Heart left ventricle (tissue), 16 donors: ENCODE data around the gene ZFPM1. TPM values are rescaled to one million over a fixed set of nuclear protein-coding genes. Genes with fewer than 3 reads are reported as not detected.

Experiments used
- ATAC-seq, 4 donors: fragments of 200-7000 bp; cut with Tn5 transposase; one replicate each; pipeline ENCODE4 v1.9.1; 2020 to 2022; ENCODE audit warnings: moderate library complexity in 4 of 4, mild to moderate bottlenecking in 3 of 4, moderate number of reproducible peaks in 1 of 4
- DNase-seq, 5 donors: peaks; one replicate each; pipeline ENCODE4 v3.0.0-alpha.2; 2020
- H3K27ac ChIP-seq, 12 donors: fragments of 200-600 bp; sonication (generic) in 4 of 12; one replicate each; pipeline versions ENCODE4 v1.5.0 to v1.8.0; 2016 to 2022; ENCODE audit warnings: mild to moderate bottlenecking in 2 of 12
- H3K27me3 ChIP-seq, 9 donors: fragments of 200-600 bp; sonication (generic) in 2 of 9; one replicate each; pipeline versions ENCODE4 v1.5.1 to v1.8.0; 2016 to 2022; ENCODE audit warnings: mild to moderate bottlenecking in 3 of 9
- H3K36me3 ChIP-seq, 9 donors: fragments of 200-600 bp; sonication (generic) in 2 of 9; one replicate each; pipeline versions ENCODE4 v1.5.0 to v1.8.0; 2018 to 2022; ENCODE audit warnings: mild to moderate bottlenecking in 2 of 9
- H3K4me1 ChIP-seq, 12 donors: fragments of 200-600 bp; sonication (generic) in 4 of 12; one replicate each; pipeline versions ENCODE4 v1.5.0 to v1.8.0; 2016 to 2022; ENCODE audit warnings: mild to moderate bottlenecking in 3 of 12
- H3K4me3 ChIP-seq, 12 donors: fragments of 200-600 bp; sonication (generic) in 4 of 12; one replicate each; pipeline versions ENCODE4 v1.5.0 to v1.8.0; 2017 to 2022; ENCODE audit warnings: mild to moderate bottlenecking in 9 of 12, moderate library complexity in 4 of 12
- H3K9me3 ChIP-seq, 12 donors: fragments of 200-600 bp; sonication (generic) in 4 of 12; one replicate each; pipeline versions ENCODE4 v1.5.0 to v1.8.0; 2016 to 2022; ENCODE audit warnings: mild to moderate bottlenecking in 1 of 12
- POLR2A ChIP-seq, 2 donors: fragments of 450-650 bp; IDR thresholded peaks; one replicate each; pipeline ENCODE4 v1.6.1; 2017; ENCODE audit warnings: antibody characterized with exemption in 2 of 2, mild to moderate bottlenecking in 2 of 2, moderate library complexity in 2 of 2
- WGBS, 4 donors: extraction: QIAGEN DNeasy Blood & Tissue Kit in 2 of 4; methylation state at CpG; one replicate each; pipeline versions ENCODE4 v1.1.5 to v1.1.7; 2013 to 2018; 5-methylcytosine and 5-hydroxymethylcytosine counted together
- intact Hi-C, 10 donors: fragments of 100-400 bp; cut with DNase I; formaldehyde crosslinking; loops; one replicate each; pipeline versions ENCODE4 v1.11.1 to v1.14.2; 2022
- polyA plus RNA-seq, 2 donors: library from polyadenylated mRNA; stranded (reverse); fragments of 200-250 nt; gene quantifications; one replicate each; pipeline ENCODE4 v1.2.3, GENCODE V29; 2013
- total RNA-seq, 9 donors: library from RNA; depleted of rRNA in 2 of 9; stranded (reverse); fragments of >200 nt in 2 of 9; fragmentation: NEBNext Ultra II Directional in 3 of 9; extraction: Animal tissue kit (Norgen Biotek cat#: 25700) in 3 of 9; gene quantifications; one replicate each; pipeline versions ENCODE4 v1.1.0 to v1.2.4, GENCODE V29; 2016 to 2023
- TF ChIP-seq, protein P1 (sequence below), 12 donors: fragments of 200-600 bp; sonication (generic) in 4 of 12; IDR thresholded peaks; one replicate each; pipeline versions ENCODE4 v1.5.0 to v1.8.0; 2018 to 2022; ENCODE audit warnings: antibody characterized with exemption in 12 of 12, mild to moderate bottlenecking in 5 of 12
- donor health status: ischemic (EF 13 %, LVEDD 7.1; RV severe dilation, severe dysfunction).
- donor health status: healthy with polysubstance abuse.
- donor health status: DM: no; HTN: yes; CAD: no.
- donor health status: DM: no; HTN: no; CAD: no.
- donor health status: ischemic (EF 25% LVEDD 6.9; RV normal size, moderate dysfunction).
- donor health status: ischemic (EF 25% LVEDD 5.7; RV mildly dilated, moderate dysfunction).
- donor health status: healthy.
- donor health status: DM: yes; HTN: yes; CAD: no.
- donor health status: ischemic (EF 35%, LVEDD 5.7; RV mildly dilated, moderate dysfunction).
- donor health status: nonischemic (EF 11% LVEDD 7.7; RV severe dilation, severe dysfunction).
- donor health status: DM: yes; HTN: yes; CAD: no.
- donor health status: PGD.
- donor health status: ischemic (EF 29% LVEDD 5.4; RV normal size, mild dysfunction).
- donor health status: nonischemic (EF 23%, LVEDD 6.1; RV moderate dilation, normal function).

Gene ZFPM1
- total and polyA plus RNA-seq, 11 donors = 1.3 to 6.3 (median 4.1) TPM

DNA sequence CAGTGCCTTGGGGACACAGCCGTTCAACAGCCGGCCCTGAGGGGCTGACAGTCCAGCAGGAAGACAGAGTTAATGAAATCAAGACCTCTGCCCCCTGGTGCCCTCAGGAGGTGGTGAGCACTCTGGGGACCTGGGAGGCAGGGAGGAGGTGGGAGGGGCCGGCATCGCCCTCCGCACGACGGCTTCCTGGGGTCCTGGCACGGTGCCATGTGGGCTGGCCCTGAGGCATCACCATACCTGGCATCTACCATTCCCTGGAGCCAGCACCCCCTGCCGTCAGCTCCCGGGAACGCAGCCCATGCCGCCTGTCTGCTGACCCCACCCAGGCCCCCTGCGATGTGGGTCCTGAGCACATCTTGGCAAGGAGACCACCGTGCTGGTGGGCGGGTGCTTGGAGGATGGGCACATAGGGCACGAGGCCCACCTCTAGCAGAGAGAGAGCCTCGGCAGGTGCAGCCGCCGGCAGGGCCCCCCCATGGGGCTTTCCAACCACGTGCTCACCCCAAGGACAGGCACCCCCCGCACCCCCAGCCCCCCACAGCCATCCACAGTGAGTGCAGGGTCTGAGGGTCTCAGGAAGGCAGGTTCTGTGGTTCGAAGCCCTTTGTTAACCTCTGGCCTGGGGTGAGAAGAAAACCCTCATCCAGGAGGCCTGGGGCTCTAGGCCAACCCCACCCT, 52.5 kb downstream of the ZFPM1 start:
- peaks cover 0 to 7% (median 0%) of the 10 kb centered on the region in 12 donors for H3K4me1 ChIP-seq
- no peaks in the 10 kb centered on the region for H3K36me3 ChIP-seq
- peak in 3 of 4 donors; percentile 6 to 14 (median 11) for ATAC-seq
- H3K4me3 ChIP-seq = no peak overlapping the region
- H3K27ac ChIP-seq = no peak overlapping the region
- intact Hi-C loops = no loop called here
- no peaks in the 10 kb centered on the region for H3K9me3 ChIP-seq
- TF ChIP-seq POLR2A (IDR thresholded peaks at IDR 0.05) = no peak
- TF ChIP-seq, protein P1, sequence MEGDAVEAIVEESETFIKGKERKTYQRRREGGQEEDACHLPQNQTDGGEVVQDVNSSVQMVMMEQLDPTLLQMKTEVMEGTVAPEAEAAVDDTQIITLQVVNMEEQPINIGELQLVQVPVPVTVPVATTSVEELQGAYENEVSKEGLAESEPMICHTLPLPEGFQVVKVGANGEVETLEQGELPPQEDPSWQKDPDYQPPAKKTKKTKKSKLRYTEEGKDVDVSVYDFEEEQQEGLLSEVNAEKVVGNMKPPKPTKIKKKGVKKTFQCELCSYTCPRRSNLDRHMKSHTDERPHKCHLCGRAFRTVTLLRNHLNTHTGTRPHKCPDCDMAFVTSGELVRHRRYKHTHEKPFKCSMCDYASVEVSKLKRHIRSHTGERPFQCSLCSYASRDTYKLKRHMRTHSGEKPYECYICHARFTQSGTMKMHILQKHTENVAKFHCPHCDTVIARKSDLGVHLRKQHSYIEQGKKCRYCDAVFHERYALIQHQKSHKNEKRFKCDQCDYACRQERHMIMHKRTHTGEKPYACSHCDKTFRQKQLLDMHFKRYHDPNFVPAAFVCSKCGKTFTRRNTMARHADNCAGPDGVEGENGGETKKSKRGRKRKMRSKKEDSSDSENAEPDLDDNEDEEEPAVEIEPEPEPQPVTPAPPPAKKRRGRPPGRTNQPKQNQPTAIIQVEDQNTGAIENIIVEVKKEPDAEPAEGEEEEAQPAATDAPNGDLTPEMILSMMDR (IDR thresholded peaks at IDR 0.05) = peak in 10 of 12 donors; percentile 9 to 45 (median 26)
- 59 to 90% (median 63%) methylated on average over 5 to 22 of the region's 22 CpGs for WGBS, 4 donors
- H3K27me3 ChIP-seq = no peaks in the 10 kb centered on the region
- DNase-seq = peak in 2 of 5 donors; percentile 30 to 52

DNA sequence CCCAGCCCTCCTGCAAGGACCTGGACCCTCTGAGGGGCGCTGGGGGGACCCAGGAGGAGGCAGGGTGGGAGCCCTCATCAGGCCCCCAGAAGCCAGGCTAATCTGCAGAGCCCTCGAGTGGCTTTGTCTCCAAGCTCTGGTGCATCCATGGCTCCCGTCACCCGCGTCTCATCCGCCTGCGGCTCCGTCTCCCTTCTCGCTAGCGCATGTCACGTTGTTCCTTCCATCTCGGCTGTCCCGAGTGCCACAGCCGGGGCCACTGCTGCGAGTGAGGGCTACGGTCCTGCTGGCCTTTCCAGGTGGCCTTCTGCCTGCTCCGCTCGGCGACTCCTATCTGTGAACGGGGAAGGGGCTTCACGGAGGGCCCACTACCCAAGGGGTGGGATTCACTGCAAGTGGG, 53.6 kb downstream of the ZFPM1 start:
- H3K27me3 ChIP-seq = no peaks in the 10 kb centered on the region

DNA sequence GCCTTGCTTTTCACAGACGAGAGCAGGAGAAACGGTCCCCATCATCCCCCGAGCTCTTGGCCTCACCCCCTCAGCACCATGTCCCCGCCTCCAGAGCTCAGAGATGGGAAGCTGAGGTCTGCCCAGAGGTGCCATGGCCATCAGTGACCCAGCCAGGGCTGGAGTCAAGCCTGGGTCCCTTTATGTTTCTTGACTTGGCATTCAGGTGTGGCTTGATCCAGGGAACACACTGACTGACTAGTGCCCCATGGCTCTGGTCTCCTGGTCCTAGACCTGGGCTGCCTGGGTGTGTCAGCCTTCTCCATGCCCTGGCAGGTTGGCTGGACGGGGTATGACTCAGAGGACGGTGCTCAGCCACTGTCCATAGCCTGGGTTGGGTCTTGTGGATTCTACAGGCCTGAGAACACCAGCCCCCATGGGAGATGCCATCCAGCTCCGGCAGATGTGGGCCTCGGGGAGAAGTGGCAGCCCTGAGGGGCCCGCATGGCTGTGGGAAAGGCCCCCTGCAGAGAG, 54.2 kb downstream of the ZFPM1 start:
- H3K4me1 ChIP-seq = peaks cover 0 to 7% (median 0%) of the 10 kb centered on the region in 12 donors
- TF ChIP-seq POLR2A (IDR thresholded peaks at IDR 0.05) = no peak
- TF ChIP-seq, protein P1 (IDR thresholded peaks at IDR 0.05) = no peak
- no peaks in the 10 kb centered on the region for H3K9me3 ChIP-seq
- no peak for ATAC-seq
- intact Hi-C loops = no loop called here
- H3K27ac ChIP-seq = no peak overlapping the region
- DNase-seq = no peak
- no peak overlapping the region for H3K4me3 ChIP-seq
- no peaks in the 10 kb centered on the region for H3K27me3 ChIP-seq
- H3K36me3 ChIP-seq = no peaks in the 10 kb centered on the region
- WGBS, 4 donors = 92 to 98% (median 95%) methylated on average over 7 to 9 of the region's 9 CpGs

More for the DNA sequence above, 53.6 kb downstream of the ZFPM1 start:
- H3K9me3 ChIP-seq = no peaks in the 10 kb centered on the region
- intact Hi-C loops = no loop called here
- no peak for ATAC-seq
- TF ChIP-seq POLR2A (IDR thresholded peaks at IDR 0.05) = no peak
- TF ChIP-seq, protein P1 (IDR thresholded peaks at IDR 0.05) = no peak
- H3K4me3 ChIP-seq = no peak overlapping the region
- 87 to 97% (median 96%) methylated on average over 19 to 21 of the region's 21 CpGs for WGBS, 4 donors
- H3K36me3 ChIP-seq = no peaks in the 10 kb centered on the region
- DNase-seq = no peak
- no peak overlapping the region for H3K27ac ChIP-seq
- H3K4me1 ChIP-seq = peaks cover 0 to 4% (median 0%) of the 10 kb centered on the region in 12 donors

DNA sequence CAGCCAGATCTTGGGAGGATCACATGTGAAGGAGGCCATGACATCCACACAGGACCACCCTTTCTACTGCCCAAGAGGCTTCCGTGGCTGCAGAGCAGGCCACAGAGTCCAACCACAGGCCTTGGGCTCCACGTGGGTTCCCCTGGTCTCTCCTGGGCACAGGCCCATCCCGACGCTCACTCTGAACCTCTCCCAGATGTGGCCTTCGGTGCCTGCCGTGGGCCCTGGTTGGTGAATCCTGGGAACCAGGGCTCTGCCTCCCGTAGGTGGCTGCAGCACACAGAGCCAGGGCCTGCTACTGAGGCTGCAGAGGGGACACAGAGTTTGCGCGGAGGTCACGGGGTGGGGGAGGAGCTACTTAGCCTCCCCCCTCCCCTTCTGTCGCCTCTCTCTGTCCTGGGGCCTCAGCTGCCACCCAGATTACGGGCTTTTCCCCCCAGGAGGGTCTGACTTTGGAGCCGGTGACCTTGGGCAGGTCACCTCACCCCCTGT, 55.3 kb downstream of the ZFPM1 start:
- WGBS, 4 donors = 91 to 95% (median 94%) methylated on average over 11 to 13 of the region's 13 CpGs

More for the DNA sequence above, 55.3 kb downstream of the ZFPM1 start:
- ATAC-seq = no peak
- peaks cover 0 to 7% (median 0%) of the 10 kb centered on the region in 12 donors for H3K4me1 ChIP-seq
- no peak overlapping the region for H3K4me3 ChIP-seq
- no peaks in the 10 kb centered on the region for H3K9me3 ChIP-seq
- H3K27me3 ChIP-seq = no peaks in the 10 kb centered on the region
- H3K27ac ChIP-seq = no peak overlapping the region
- intact Hi-C loops = no loop called here
- TF ChIP-seq, protein P1 (IDR thresholded peaks at IDR 0.05) = no peak
- TF ChIP-seq POLR2A (IDR thresholded peaks at IDR 0.05) = no peak
- no peak for DNase-seq
- no peaks in the 10 kb centered on the region for H3K36me3 ChIP-seq
